ENCODE data around the gene MGA. TPM values are rescaled to one million over a fixed set of nuclear protein-coding genes. Genes with fewer than 3 reads are reported as not detected.

The MGA gene
- total and polyA plus RNA-seq, 2 donors (not counting 1 experiment from before 2014, with no cell fraction given): 6.5 to 33.7 TPM

- Histone ChIP-seq H3K4me3 (replicated peaks in 1 of 4; ENCODE audit: control extremely low read depth in 1 of 4, insufficient read depth in 1 of 4, low read depth in 3 of 4, low read length in 4 of 4) (no peak overlapping the region), H4K20me1 (ENCODE audit: control insufficient read depth, extremely low read depth, insufficient read depth, low read length) (no peaks in the 10 kb centered on the region), H3K9me3 (ENCODE audit: control insufficient read depth, insufficient read depth, low read depth, low read length) (no peaks in the 10 kb centered on the region), H3K79me2 (ENCODE audit: control insufficient read depth, insufficient read depth, low read length) (peaks cover 25% of the 10 kb centered on the region), H3K4me1 (ENCODE audit: control insufficient read depth, extremely low read depth, insufficient read depth, low read length) (no peaks in the 10 kb centered on the region), H3K9ac (ENCODE audit: insufficient read depth, low read length) (no peak overlapping the region), H2AFZ (ENCODE audit: low read length) (no peak overlapping the region), H3K36me3 (ENCODE audit: control insufficient read depth, insufficient read depth, low read length) (no peaks in the 10 kb centered on the region), H3K4me2 (ENCODE audit: extremely low read depth, insufficient read depth, low read length) (no peak overlapping the region), H3K27ac (ENCODE audit: insufficient read depth, low read length) (no peak overlapping the region), H3K27me3 (ENCODE audit: control insufficient read depth, insufficient read depth, low read length) (no peaks in the 10 kb centered on the region)
- no peak for TF ChIP-seq EZH2 (IDR thresholded peaks at IDR 0.05; ENCODE audit: low read length, missing control alignments)
- no peak for TF ChIP-seq CTCF (conservative IDR thresholded peaks at IDR 0.05 in 1 of 2, IDR thresholded peaks at IDR 0.05 in 1 of 2; ENCODE audit: low read depth in 1 of 2, low read length in 2 of 2)
- no peak for DNase-seq (ENCODE audit: low read depth in 2 of 2)
Measured at GRCh38 chr15:41675337-41675736, 15.1 kb downstream of the MGA start.

GRCh38 chr15:41678742-41679141 is 18.5 kb downstream of the MGA start:
- H3K4me2 ChIP-seq (ENCODE audit: extremely low read depth, insufficient read depth, low read length): no peak overlapping the region
- H3K9ac ChIP-seq (ENCODE audit: insufficient read depth, low read length): no peak overlapping the region
- no peak for TF ChIP-seq CTCF (conservative IDR thresholded peaks at IDR 0.05 in 1 of 2, IDR thresholded peaks at IDR 0.05 in 1 of 2; ENCODE audit: low read depth in 1 of 2, low read length in 2 of 2)
- no peak for TF ChIP-seq EZH2 (IDR thresholded peaks at IDR 0.05; ENCODE audit: low read length, missing control alignments)
- no peaks in the 10 kb centered on the region for H3K36me3 ChIP-seq (ENCODE audit: control insufficient read depth, insufficient read depth, low read length)
- H3K4me1 ChIP-seq (ENCODE audit: control insufficient read depth, extremely low read depth, insufficient read depth, low read length): no peaks in the 10 kb centered on the region
- H4K20me1 ChIP-seq (ENCODE audit: control insufficient read depth, extremely low read depth, insufficient read depth, low read length): no peaks in the 10 kb centered on the region
- no peak overlapping the region for H3K4me3 ChIP-seq (replicated peaks in 1 of 4; ENCODE audit: control extremely low read depth in 1 of 4, insufficient read depth in 1 of 4, low read depth in 3 of 4, low read length in 4 of 4)
- H2AFZ ChIP-seq (ENCODE audit: low read length): no peak overlapping the region
- no peak overlapping the region for H3K27ac ChIP-seq (ENCODE audit: insufficient read depth, low read length)
- peaks cover 33% of the 10 kb centered on the region for H3K79me2 ChIP-seq (ENCODE audit: control insufficient read depth, insufficient read depth, low read length)
- H3K27me3 ChIP-seq (ENCODE audit: control insufficient read depth, insufficient read depth, low read length): no peaks in the 10 kb centered on the region
- DNase-seq (ENCODE audit: low read depth in 2 of 2): no peak
- H3K9me3 ChIP-seq (ENCODE audit: control insufficient read depth, insufficient read depth, low read depth, low read length): no peaks in the 10 kb centered on the region

- Histone ChIP-seq H4K20me1 (ENCODE audit: control insufficient read depth, extremely low read depth, insufficient read depth, low read length) (no peaks in the 10 kb centered on the region), H3K79me2 (ENCODE audit: control insufficient read depth, insufficient read depth, low read length) (peaks cover 27% of the 10 kb centered on the region), H2AFZ (ENCODE audit: low read length) (no peak overlapping the region), H3K9me3 (ENCODE audit: control insufficient read depth, insufficient read depth, low read depth, low read length) (no peaks in the 10 kb centered on the region), H3K4me3 (replicated peaks in 1 of 4; ENCODE audit: control extremely low read depth in 1 of 4, insufficient read depth in 1 of 4, low read depth in 3 of 4, low read length in 4 of 4) (no peak overlapping the region), H3K9ac (ENCODE audit: insufficient read depth, low read length) (no peak overlapping the region), H3K4me1 (ENCODE audit: control insufficient read depth, extremely low read depth, insufficient read depth, low read length) (no peaks in the 10 kb centered on the region), H3K4me2 (ENCODE audit: extremely low read depth, insufficient read depth, low read length) (no peak overlapping the region), H3K27me3 (ENCODE audit: control insufficient read depth, insufficient read depth, low read length) (no peaks in the 10 kb centered on the region), H3K36me3 (ENCODE audit: control insufficient read depth, insufficient read depth, low read length) (no peaks in the 10 kb centered on the region), H3K27ac (ENCODE audit: insufficient read depth, low read length) (no peak overlapping the region)
- TF ChIP-seq EZH2 (IDR thresholded peaks at IDR 0.05; ENCODE audit: low read length, missing control alignments) (no peak), CTCF (conservative IDR thresholded peaks at IDR 0.05 in 1 of 2, IDR thresholded peaks at IDR 0.05 in 1 of 2; ENCODE audit: low read depth in 1 of 2, low read length in 2 of 2) (no peak)
- DNase-seq (ENCODE audit: low read depth in 2 of 2): no peak
Measured at GRCh38 chr15:41683955-41684354, 23.8 kb downstream of the MGA start.
